LNCAP (cell line): ENCODE data around the gene CLEC11A.

Source experiments
- CTCF ChIP-seq: fragments of 450-650 bp; IDR thresholded peaks from 2 replicates; pipeline ENCODE4 v1.5.1; 2017; ENCODE audit warnings: mild to moderate bottlenecking

CLEC11A gene

GRCh38 chr19:50723069-50723468, at the start of gene CLEC11A:
Gene CLEC11A (plus strand): TSS chr19:50723364. CDS start chr19:50723526, 162 bp downstream.
- TF ChIP-seq CTCF: no peak

- TF ChIP-seq CTCF: no peak
These were observed 46.5 kb upstream of the CLEC11A start for GRCh38 chr19:50676625-50677197.

GRCh38 chr19:50677636-50678035, 45.5 kb upstream of the CLEC11A start:
- no peak for TF ChIP-seq CTCF

GRCh38 chr19:50678323-50678722, 44.8 kb upstream of the CLEC11A start:
- TF ChIP-seq CTCF: no peak

- TF ChIP-seq CTCF: no peak
These were observed 43.7 kb upstream of the CLEC11A start for GRCh38 chr19:50679177-50680125.

- no peak for TF ChIP-seq CTCF
These were observed 36.7 kb upstream of the CLEC11A start for GRCh38 chr19:50686310-50687032.

- TF ChIP-seq CTCF: no peak
These were observed 34.4 kb upstream of the CLEC11A start for GRCh38 chr19:50688766-50689165.
